Vagina (tissue), 2 donors: Measurements from ENCODE around the gene HIRA. TPM values are rescaled to one million over a fixed set of nuclear protein-coding genes. Genes with fewer than 3 reads are reported as not detected.

Experiments used
- DNase-seq, 2 donors: peaks; one replicate each; pipeline ENCODE4 v3.0.0-alpha.2; 2017; ENCODE audit errors: extremely low spot score in 2 of 2
- H3K27ac ChIP-seq: fragments of 200-600 bp; sonication (generic); one replicate; pipeline ENCODE4 v1.5.1; 2019
- H3K27me3 ChIP-seq: fragments of 200-600 bp; sonication (generic); one replicate; pipeline ENCODE4 v1.5.1; 2019
- H3K36me3 ChIP-seq, 2 donors: fragments of 200-600 bp; sonication (generic); one replicate each; pipeline ENCODE4 v1.5.1; 2017 to 2019
- H3K4me1 ChIP-seq: fragments of 200-600 bp; sonication (generic); one replicate; pipeline ENCODE4 v1.5.1; 2019
- H3K4me3 ChIP-seq, 2 donors: fragments of 200-600 bp; sonication (generic); 1 replicate in 1 of 2; 2 replicates in 1 of 2; pipeline ENCODE4 v1.5.1; 2016 to 2019
- H3K9me3 ChIP-seq: fragments of 200-600 bp; sonication (generic); one replicate; pipeline ENCODE4 v1.5.1; 2019
- POLR2A ChIP-seq, 2 donors: fragments of 450-650 bp; IDR thresholded peaks; one replicate each; pipeline ENCODE4 v1.6.1; 2017; ENCODE audit warnings: antibody characterized with exemption in 2 of 2, mild to moderate bottlenecking in 2 of 2, moderate library complexity in 2 of 2
- POLR2AphosphoS5 ChIP-seq, 2 donors: sonication (generic); formaldehyde crosslinking; IDR thresholded peaks; one replicate each; pipeline ENCODE4 v1.9.0; 2017; ENCODE audit warnings: antibody characterized with exemption in 2 of 2, mild to moderate bottlenecking in 2 of 2, low read depth in 1 of 2; ENCODE audit not compliant: insufficient read depth in 1 of 2
- intact Hi-C: fragments of 100-400 bp; cut with DNase I; formaldehyde crosslinking; loops from one replicate; pipeline ENCODE4 v1.15.1; 2023
- total RNA-seq: library from RNA; depleted of rRNA; stranded (reverse); fragments of >200 nt; gene quantifications from one replicate; pipeline ENCODE4 v1.2.3, GENCODE V29; 2016
- TF ChIP-seq, protein P1 (sequence below), 3 experiments: fragments of 450-650 bp in 2 of 3; fragments of 200-600 bp in 1 of 3; sonication (generic) in 1 of 3; IDR thresholded peaks; one replicate each; pipeline ENCODE4 v1.5.1; 2017 to 2019; ENCODE audit warnings: antibody characterized with exemption in 3 of 3, mild to moderate bottlenecking in 2 of 3, moderate library complexity in 2 of 3

HIRA gene
- total RNA-seq, 1 donor from 2014 or later: 13.5 TPM

DNA sequence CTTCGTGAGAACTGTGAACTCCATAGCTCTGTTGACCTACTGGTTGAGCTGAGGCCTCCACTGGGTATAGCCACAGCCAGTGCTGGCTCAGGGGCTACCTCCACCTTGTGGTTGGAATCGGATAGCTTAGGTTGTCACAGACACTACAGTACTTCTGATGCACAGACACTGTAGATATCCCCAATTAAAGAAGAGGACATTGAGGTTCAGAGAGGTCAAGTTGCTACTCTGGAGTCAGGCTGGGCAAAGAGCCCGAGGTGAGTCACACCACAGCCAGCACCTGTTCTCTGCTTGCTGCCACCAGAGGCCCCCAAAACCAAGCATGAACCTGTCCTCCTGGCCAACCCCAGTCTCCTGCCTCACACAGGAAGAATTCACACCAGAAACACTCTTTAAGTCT lies 42.0 kb upstream of the HIRA start:
- Histone ChIP-seq H3K4me3 (no peak overlapping the region), H3K9me3 (no peaks in the 10 kb centered on the region), H3K4me1 (peaks cover 26% of the 10 kb centered on the region), H3K27ac (no peak overlapping the region), H3K27me3 (no peaks in the 10 kb centered on the region), H3K36me3 (peaks cover 0 to 47% of the 10 kb centered on the region in 2 donors)
- DNase-seq: no peak
- intact Hi-C loops: loop anchor here (10.0 kb wide), 1 partner anchor 59 kb away; no protein-coding TSS in a partner anchor
- TF ChIP-seq POLR2AphosphoS5 (IDR thresholded peaks at IDR 0.05; ENCODE audit: insufficient read depth in 1 of 2, low read depth in 1 of 2) (no peak), POLR2A (IDR thresholded peaks at IDR 0.05) (no peak)
- TF ChIP-seq, protein P1, sequence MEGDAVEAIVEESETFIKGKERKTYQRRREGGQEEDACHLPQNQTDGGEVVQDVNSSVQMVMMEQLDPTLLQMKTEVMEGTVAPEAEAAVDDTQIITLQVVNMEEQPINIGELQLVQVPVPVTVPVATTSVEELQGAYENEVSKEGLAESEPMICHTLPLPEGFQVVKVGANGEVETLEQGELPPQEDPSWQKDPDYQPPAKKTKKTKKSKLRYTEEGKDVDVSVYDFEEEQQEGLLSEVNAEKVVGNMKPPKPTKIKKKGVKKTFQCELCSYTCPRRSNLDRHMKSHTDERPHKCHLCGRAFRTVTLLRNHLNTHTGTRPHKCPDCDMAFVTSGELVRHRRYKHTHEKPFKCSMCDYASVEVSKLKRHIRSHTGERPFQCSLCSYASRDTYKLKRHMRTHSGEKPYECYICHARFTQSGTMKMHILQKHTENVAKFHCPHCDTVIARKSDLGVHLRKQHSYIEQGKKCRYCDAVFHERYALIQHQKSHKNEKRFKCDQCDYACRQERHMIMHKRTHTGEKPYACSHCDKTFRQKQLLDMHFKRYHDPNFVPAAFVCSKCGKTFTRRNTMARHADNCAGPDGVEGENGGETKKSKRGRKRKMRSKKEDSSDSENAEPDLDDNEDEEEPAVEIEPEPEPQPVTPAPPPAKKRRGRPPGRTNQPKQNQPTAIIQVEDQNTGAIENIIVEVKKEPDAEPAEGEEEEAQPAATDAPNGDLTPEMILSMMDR (IDR thresholded peaks at IDR 0.05): no peak

DNA sequence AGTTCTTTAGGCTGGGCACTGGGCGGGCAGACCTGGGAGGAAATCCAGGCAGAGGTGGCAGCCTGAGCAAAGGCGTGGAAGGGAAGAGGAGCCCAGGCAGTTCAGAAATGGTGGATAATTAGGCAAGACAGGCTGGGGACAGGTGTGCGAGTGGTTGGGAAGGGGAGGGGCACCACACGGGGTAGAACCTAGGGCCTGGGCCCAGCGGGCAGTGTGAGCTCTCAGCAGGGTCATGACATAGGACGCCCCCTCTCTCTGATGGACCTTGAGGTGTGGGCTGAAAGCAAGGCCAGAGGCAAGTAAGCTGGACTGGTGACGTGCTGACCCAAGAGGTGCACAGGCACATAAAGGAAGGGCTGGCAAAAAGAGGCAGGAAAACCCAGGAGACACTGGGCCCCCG lies 40.7 kb upstream of the HIRA start:
- Histone ChIP-seq H3K4me3 (no peak overlapping the region), H3K36me3 (peaks cover 0 to 58% of the 10 kb centered on the region in 2 donors), H3K27ac (no peak overlapping the region), H3K9me3 (no peaks in the 10 kb centered on the region), H3K27me3 (no peaks in the 10 kb centered on the region), H3K4me1 (peaks cover 14% of the 10 kb centered on the region)
- intact Hi-C loops: loop anchor here (10.0 kb wide), 1 partner anchor 57 kb away; no protein-coding TSS in a partner anchor
- no peak for DNase-seq
- no peak for TF ChIP-seq POLR2A (IDR thresholded peaks at IDR 0.05)
- TF ChIP-seq POLR2AphosphoS5 (IDR thresholded peaks at IDR 0.05; ENCODE audit: insufficient read depth in 1 of 2, low read depth in 1 of 2): no peak
- TF ChIP-seq, protein P1 (IDR thresholded peaks at IDR 0.05): no peak

GRCh38 chr22:19471572-19471971 lies 40.0 kb upstream of the HIRA start:
- Histone ChIP-seq H3K4me1 (peaks cover 8% of the 10 kb centered on the region), H3K27ac (no peak overlapping the region), H3K27me3 (no peaks in the 10 kb centered on the region), H3K4me3 (no peak overlapping the region), H3K36me3 (peaks cover 0 to 64% of the 10 kb centered on the region in 2 donors), H3K9me3 (no peaks in the 10 kb centered on the region)
- intact Hi-C loops: loop anchor here (10.0 kb wide), 1 partner anchor 57 kb away; no protein-coding TSS in a partner anchor
- DNase-seq: no peak
- no peak for TF ChIP-seq POLR2A (IDR thresholded peaks at IDR 0.05)

DNA sequence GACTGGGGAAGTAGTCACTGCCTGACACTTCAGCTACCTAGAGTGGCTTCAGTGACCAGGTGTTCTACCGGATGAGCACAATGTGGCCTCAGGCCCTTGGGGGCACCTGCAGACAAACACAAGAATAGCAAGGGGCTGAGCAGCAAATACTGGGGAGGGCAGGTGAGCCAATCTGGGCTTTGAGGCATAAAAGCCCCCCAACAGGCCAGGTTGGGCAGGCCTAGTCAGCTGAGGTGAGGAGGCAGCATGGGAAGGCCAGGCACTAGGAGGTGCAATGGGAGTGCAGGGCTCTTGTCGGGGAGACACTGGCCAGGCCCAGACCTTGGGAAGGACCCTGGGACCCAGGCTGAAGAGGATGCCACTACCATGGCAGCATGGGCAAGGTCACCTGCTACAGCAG lies 38.5 kb upstream of the HIRA start:
- H3K9me3 ChIP-seq: no peaks in the 10 kb centered on the region
- DNase-seq: peak in 1 of 2 donors; percentile 10
- H3K4me3 ChIP-seq: no peak overlapping the region
- intact Hi-C loops: loop anchor here (10.0 kb wide), 1 partner anchor 55 kb away; no protein-coding TSS in a partner anchor
- TF ChIP-seq POLR2A (IDR thresholded peaks at IDR 0.05): no peak
- TF ChIP-seq, protein P1 (IDR thresholded peaks at IDR 0.05): no peak
- TF ChIP-seq POLR2AphosphoS5 (IDR thresholded peaks at IDR 0.05; ENCODE audit: insufficient read depth in 1 of 2, low read depth in 1 of 2): no peak
- no peaks in the 10 kb centered on the region for H3K4me1 ChIP-seq
- no peaks in the 10 kb centered on the region for H3K27me3 ChIP-seq
- peaks cover 0 to 77% of the 10 kb centered on the region in 2 donors for H3K36me3 ChIP-seq
- H3K27ac ChIP-seq: no peak overlapping the region

DNA sequence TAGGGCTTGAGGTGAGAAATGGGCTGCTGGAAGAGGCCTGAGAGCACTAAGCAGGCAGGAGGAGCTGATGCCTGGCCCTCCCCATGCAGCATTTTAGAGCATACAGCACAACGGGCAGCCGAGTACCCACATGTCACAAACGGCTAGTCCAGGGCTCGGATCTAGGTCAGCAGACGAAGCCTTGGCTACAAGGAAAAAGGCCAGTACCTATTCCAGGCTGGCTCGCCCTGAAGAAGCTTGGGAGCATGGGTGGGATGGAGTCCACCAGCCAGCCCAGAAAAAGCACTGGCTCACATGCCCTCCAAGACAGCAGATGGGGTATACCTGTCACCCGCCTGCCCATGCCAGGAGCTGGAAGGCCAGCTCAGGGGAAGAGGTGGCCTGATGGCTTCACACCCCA lies 37.9 kb upstream of the HIRA start:
- Histone ChIP-seq H3K27me3 (no peaks in the 10 kb centered on the region), H3K9me3 (no peaks in the 10 kb centered on the region), H3K36me3 (peaks cover 0 to 77% of the 10 kb centered on the region in 2 donors), H3K4me1 (no peaks in the 10 kb centered on the region), H3K27ac (no peak overlapping the region), H3K4me3 (no peak overlapping the region)
- intact Hi-C loops: no loop called here
- no peak for TF ChIP-seq POLR2A (IDR thresholded peaks at IDR 0.05)
- TF ChIP-seq, protein P1 (IDR thresholded peaks at IDR 0.05): no peak
- peak in 1 of 2 donors; percentile 69 for DNase-seq
